Stimulated activated memory B cell treated with anti-CD40 and anti-IgM and Interleukin-4, amounts not matched to agents 10 μg/mL and 1 μg/mL and 100 μg/mL, for 72 hours (primary cell): ENCODE data around the gene SUFU.
"Not testable (repeated sequence)": the region's sequence is repeated elsewhere in the genome, so short reads cannot be mapped to it uniquely, and the experiment has no call there.

ENCODE experiments used
- ATAC-seq: fragments of 150-1000 bp; cut with Tn5 transposase; 2 replicates; pipeline ENCODE4 v1.10.0; 2021
- H3K27ac Mint-ChIP-seq: one replicate; pipeline ENCODE4 v1.8.0; 2022; ENCODE audit warnings: mild to moderate bottlenecking, mixed read lengths
- H3K27me3 Mint-ChIP-seq: one replicate; pipeline ENCODE4 v1.8.0; 2022; ENCODE audit warnings: mixed read lengths
- H3K36me3 Mint-ChIP-seq: one replicate; pipeline ENCODE4 v1.8.0; 2022; ENCODE audit warnings: mixed read lengths
- H3K4me1 Mint-ChIP-seq: one replicate; pipeline ENCODE4 v1.8.0; 2022; ENCODE audit warnings: mixed read lengths
- H3K4me3 Mint-ChIP-seq: one replicate; pipeline ENCODE4 v1.8.0; 2022; ENCODE audit warnings: mild to moderate bottlenecking, moderate library complexity, mixed read lengths
- H3K9me3 Mint-ChIP-seq: one replicate; pipeline ENCODE4 v1.8.0; 2022; ENCODE audit warnings: mixed read lengths

Gene SUFU

GRCh38 chr10:102500686-102501085 lies 3.1 kb upstream of the SUFU start:
- peaks cover 49% of the 10 kb centered on the region for H3K4me1 Mint-ChIP-seq
- ATAC-seq, H3K27ac Mint-ChIP-seq: not testable (repeated sequence)

DNA sequence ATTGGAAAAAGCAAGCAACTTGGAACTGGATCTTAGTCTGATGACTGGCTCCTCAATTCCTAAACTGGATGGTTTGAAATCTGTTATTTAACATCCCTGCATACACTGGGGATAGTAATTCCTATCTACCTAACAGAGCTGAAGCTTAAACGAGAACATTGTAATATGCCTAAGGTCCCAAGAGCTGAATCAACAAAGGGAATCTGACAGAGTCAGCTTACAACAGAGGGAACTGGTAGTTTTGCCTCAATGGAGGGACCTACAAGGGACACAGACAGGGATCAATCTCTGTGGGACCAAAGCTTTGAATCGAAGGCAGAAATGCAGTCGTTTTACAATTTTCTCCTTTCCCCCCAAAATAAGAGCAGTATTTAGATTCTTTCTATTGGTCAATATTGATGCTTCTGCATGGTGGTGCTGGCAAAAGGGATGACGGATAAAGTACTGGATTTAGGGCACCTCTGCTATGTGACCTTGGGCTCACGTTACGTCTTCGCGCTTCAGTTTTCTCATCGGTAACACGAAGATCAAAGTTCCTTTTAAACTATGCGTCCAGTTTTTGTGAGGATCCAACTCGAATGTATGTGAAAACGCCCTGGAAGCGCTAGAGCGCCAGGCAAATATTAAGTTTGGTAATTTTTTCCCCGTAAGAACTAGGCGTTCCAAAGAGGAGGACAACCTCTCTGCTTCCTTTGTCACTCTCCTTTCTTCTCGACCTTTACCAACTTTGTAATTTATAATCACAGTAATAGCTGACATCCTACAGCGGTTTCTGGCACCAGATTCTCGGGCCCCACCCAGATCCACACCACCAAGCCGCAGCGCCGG lies 2.4 kb upstream of the SUFU start:
- H3K27ac Mint-ChIP-seq: no peak overlapping the region
- no peak overlapping the region for H3K4me3 Mint-ChIP-seq
- ATAC-seq: no peak
- H3K4me1 Mint-ChIP-seq: peaks cover 50% of the 10 kb centered on the region
- no peaks in the 10 kb centered on the region for H3K9me3 Mint-ChIP-seq
- no peaks in the 10 kb centered on the region for H3K27me3 Mint-ChIP-seq
- no peaks in the 10 kb centered on the region for H3K36me3 Mint-ChIP-seq

More at GRCh38 chr10:102500686-102501085, 3.1 kb upstream of the SUFU start:
- not testable (repeated sequence) for H3K36me3 Mint-ChIP-seq, H3K4me3 Mint-ChIP-seq, H3K27me3 Mint-ChIP-seq, H3K9me3 Mint-ChIP-seq

- Mint-ChIP-seq H3K9me3 (no peaks in the 10 kb centered on the region), H3K36me3 (no peaks in the 10 kb centered on the region), H3K27ac (no peak overlapping the region), H3K27me3 (no peaks in the 10 kb centered on the region), H3K4me1 (peaks cover 50% of the 10 kb centered on the region), H3K4me3 (no peak overlapping the region)
- ATAC-seq: peak; percentile 91
Observed at GRCh38 chr10:102502029-102502336, 1.8 kb upstream of the SUFU start.

GRCh38 chr10:102502337-102503151 lies 1.2 kb upstream of the SUFU start, which contains the start of gene ACTR1A:
Gene ACTR1A (minus strand): TSS chr10:102502712. CDS start chr10:102502647, 65 bp downstream.
- no peaks in the 10 kb centered on the region for H3K27me3 Mint-ChIP-seq
- peak; percentile 78 for ATAC-seq
- H3K4me3 Mint-ChIP-seq: no peak within 1 kb of the TSS
- peaks cover 48% of the 10 kb centered on the region for H3K4me1 Mint-ChIP-seq
- H3K9me3 Mint-ChIP-seq: no peaks in the 10 kb centered on the region
- H3K36me3 Mint-ChIP-seq: no peaks in the 10 kb centered on the region
- no peak within 1 kb of the TSS for H3K27ac Mint-ChIP-seq

GRCh38 chr10:102504179-102504975 lies 605 bp downstream of the SUFU start:
- no peak for ATAC-seq
- peaks cover 32% of the 10 kb centered on the region for H3K4me1 Mint-ChIP-seq
- H3K36me3 Mint-ChIP-seq: no peaks in the 10 kb centered on the region
- no peak overlapping the region for H3K4me3 Mint-ChIP-seq
- H3K27ac Mint-ChIP-seq: no peak overlapping the region
- H3K27me3 Mint-ChIP-seq: no peaks in the 10 kb centered on the region
- no peaks in the 10 kb centered on the region for H3K9me3 Mint-ChIP-seq

GRCh38 chr10:102504976-102505300 lies 1.2 kb downstream of the SUFU start:
- H3K9me3 Mint-ChIP-seq: no peaks in the 10 kb centered on the region
- no peak overlapping the region for H3K27ac Mint-ChIP-seq
- peaks cover 27% of the 10 kb centered on the region for H3K4me1 Mint-ChIP-seq
- no peak overlapping the region for H3K4me3 Mint-ChIP-seq
- H3K36me3 Mint-ChIP-seq: no peaks in the 10 kb centered on the region
- no peaks in the 10 kb centered on the region for H3K27me3 Mint-ChIP-seq
- no peak for ATAC-seq

- Mint-ChIP-seq H3K4me3 (no peak overlapping the region), H3K9me3 (no peaks in the 10 kb centered on the region), H3K36me3 (no peaks in the 10 kb centered on the region), H3K27ac (no peak overlapping the region), H3K27me3 (no peaks in the 10 kb centered on the region), H3K4me1 (peaks cover 25% of the 10 kb centered on the region)
- no peak for ATAC-seq
Observed at GRCh38 chr10:102505462-102506115, 1.8 kb downstream of the SUFU start.

- H3K27me3 Mint-ChIP-seq: no peaks in the 10 kb centered on the region
- H3K27ac Mint-ChIP-seq: peak overlapping the region; percentile 20
- H3K9me3 Mint-ChIP-seq: no peaks in the 10 kb centered on the region
- H3K4me1 Mint-ChIP-seq: peaks cover 38% of the 10 kb centered on the region
- H3K36me3 Mint-ChIP-seq: no peaks in the 10 kb centered on the region
- no peak overlapping the region for H3K4me3 Mint-ChIP-seq
- ATAC-seq: no peak
Observed at GRCh38 chr10:102507521-102507920, 3.7 kb downstream of the SUFU start.

GRCh38 chr10:102508506-102508905 lies 4.7 kb downstream of the SUFU start:
- Mint-ChIP-seq H3K4me1 (peaks cover 38% of the 10 kb centered on the region), H3K36me3 (peaks cover 5% of the 10 kb centered on the region), H3K27ac (peak overlapping the region; percentile 18), H3K9me3 (no peaks in the 10 kb centered on the region), H3K4me3 (no peak overlapping the region), H3K27me3 (no peaks in the 10 kb centered on the region)
- ATAC-seq: no peak

- ATAC-seq: no peak
- peaks cover 11% of the 10 kb centered on the region for H3K36me3 Mint-ChIP-seq
- H3K27ac Mint-ChIP-seq: peak overlapping the region; percentile 18
- no peaks in the 10 kb centered on the region for H3K9me3 Mint-ChIP-seq
- H3K4me1 Mint-ChIP-seq: peaks cover 34% of the 10 kb centered on the region
- no peaks in the 10 kb centered on the region for H3K27me3 Mint-ChIP-seq
- H3K4me3 Mint-ChIP-seq: no peak overlapping the region
Observed at GRCh38 chr10:102509387-102509786, 5.6 kb downstream of the SUFU start.

- no peaks in the 10 kb centered on the region for H3K9me3 Mint-ChIP-seq
- peaks cover 11% of the 10 kb centered on the region for H3K36me3 Mint-ChIP-seq
- H3K27me3 Mint-ChIP-seq: no peaks in the 10 kb centered on the region
- peak; percentile 99 for ATAC-seq
- H3K4me1 Mint-ChIP-seq: peaks cover 20% of the 10 kb centered on the region
- H3K27ac Mint-ChIP-seq: peak overlapping the region; percentile 86
- H3K4me3 Mint-ChIP-seq: no peak overlapping the region
Observed at GRCh38 chr10:102511583-102512274, 8.0 kb downstream of the SUFU start.

GRCh38 chr10:102514487-102515311 lies 10.9 kb downstream of the SUFU start:
- Mint-ChIP-seq H3K4me3 (no peak overlapping the region), H3K27ac (no peak overlapping the region), H3K4me1 (peaks cover 13% of the 10 kb centered on the region), H3K27me3 (no peaks in the 10 kb centered on the region), H3K9me3 (no peaks in the 10 kb centered on the region), H3K36me3 (peaks cover 18% of the 10 kb centered on the region)
- no peak for ATAC-seq

DNA sequence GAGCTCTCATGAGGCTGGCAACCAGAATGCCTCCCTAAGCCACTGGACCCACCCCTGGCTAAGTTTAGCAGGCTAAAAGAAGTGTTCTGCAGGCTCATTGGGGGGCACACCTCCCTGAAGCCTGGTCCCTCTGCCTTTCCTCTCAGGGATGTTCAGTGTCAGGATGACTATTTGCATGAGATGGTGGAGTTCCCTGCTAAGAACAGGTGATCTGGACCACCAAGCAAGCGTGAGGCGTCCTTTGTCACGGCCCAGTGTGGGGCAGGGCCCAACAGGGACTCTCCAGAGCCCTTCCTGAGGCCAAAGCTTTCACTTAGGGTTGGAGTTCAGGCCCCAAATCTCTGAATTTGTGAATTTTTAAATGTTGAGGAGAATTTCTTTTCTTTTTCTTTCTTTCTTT lies 12.0 kb downstream of the SUFU start:
- Mint-ChIP-seq H3K4me1 (peaks cover 13% of the 10 kb centered on the region), H3K9me3 (no peaks in the 10 kb centered on the region), H3K36me3 (peaks cover 23% of the 10 kb centered on the region), H3K27me3 (no peaks in the 10 kb centered on the region), H3K4me3 (no peak overlapping the region), H3K27ac (no peak overlapping the region)
- no peak for ATAC-seq

- Mint-ChIP-seq H3K27ac (no peak overlapping the region), H3K4me3 (no peak overlapping the region)
- no peak for ATAC-seq
Observed at GRCh38 chr10:102517553-102517952, 13.8 kb downstream of the SUFU start.

More at GRCh38 chr10:102517553-102517952, 13.8 kb downstream of the SUFU start:
- H3K9me3 Mint-ChIP-seq: no peaks in the 10 kb centered on the region
- H3K27me3 Mint-ChIP-seq: no peaks in the 10 kb centered on the region
- peaks cover 35% of the 10 kb centered on the region for H3K36me3 Mint-ChIP-seq
- no peaks in the 10 kb centered on the region for H3K4me1 Mint-ChIP-seq
